Stimulated activated CD4-positive, alpha-beta T cell treated with anti-CD3 and anti-CD28 coated beads, Interleukin-1b, Interleukin-23, amount 100 ng/mL, for 24 hours (primary cell): ENCODE data around the gene NUDT1.

ENCODE experiments used
- DNase-seq, 4 experiments: peaks; one replicate each; pipeline ENCODE4 v3.0.0-alpha.2; 2020; ENCODE audit warnings: low read depth in 4 of 4, low spot score in 1 of 4

Gene NUDT1

DNA sequence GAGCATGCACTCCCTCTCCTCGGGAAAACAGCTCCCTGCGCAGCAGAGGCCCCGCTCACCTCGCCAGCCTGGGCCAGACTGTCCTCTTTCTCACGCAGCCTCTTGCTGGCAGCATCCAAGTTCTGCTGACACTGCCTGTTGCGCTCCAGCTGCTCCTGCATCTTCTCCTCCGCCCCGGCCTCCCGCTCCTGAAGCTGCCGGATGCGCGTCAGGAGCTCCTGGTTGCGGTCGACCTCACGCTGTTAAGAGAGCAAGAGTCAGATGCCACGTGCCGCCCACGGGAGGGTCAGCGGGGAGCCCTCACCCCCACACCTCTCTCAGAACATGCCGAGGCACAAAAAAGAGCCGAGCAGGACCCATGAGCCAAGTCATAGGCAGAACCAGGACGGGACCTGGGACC is 19.5 kb upstream of the NUDT1 start:
- no peak for DNase-seq

DNA sequence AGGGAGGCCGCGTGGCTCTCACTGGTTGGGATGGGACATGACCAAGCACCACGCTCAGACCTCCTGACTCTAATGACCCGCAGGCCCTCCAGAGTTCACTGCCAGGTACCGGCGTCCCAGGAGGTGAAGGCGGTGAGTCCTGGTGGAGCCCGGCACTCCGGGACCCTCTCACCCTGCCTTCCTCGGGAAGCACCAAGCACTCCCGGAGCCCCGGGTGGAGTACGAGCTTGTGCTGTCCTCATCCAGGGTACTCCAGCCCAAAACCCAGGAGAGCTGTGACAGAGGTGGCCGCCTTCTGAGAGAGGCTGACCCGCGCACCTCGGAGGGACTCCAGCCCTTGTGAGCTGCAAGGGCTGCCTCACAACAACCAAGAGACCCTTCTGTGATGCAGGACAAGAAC is 18.7 kb upstream of the NUDT1 start:
- no peak for DNase-seq

DNA sequence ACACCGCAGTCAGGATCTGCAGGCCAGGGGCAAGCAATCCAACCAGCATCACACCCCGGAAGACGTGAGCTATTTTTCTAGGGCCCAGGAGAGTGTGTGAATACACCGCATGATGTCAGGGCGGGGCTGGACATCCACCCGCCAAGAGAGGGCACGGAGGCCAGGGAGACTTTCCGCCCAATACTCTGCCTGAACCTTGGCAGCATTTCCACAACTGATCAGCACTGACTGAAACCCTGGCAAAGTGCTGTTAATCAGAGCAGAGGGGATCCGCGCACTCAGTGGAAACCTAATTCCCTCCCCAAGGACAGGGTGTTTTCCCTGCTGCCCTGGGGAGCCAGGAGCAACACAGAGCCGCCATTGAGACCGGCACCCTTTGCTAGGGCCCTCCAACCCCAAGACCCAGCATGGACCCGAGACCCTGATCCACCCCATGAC is 17.5 kb upstream of the NUDT1 start:
- DNase-seq: no peak

DNA sequence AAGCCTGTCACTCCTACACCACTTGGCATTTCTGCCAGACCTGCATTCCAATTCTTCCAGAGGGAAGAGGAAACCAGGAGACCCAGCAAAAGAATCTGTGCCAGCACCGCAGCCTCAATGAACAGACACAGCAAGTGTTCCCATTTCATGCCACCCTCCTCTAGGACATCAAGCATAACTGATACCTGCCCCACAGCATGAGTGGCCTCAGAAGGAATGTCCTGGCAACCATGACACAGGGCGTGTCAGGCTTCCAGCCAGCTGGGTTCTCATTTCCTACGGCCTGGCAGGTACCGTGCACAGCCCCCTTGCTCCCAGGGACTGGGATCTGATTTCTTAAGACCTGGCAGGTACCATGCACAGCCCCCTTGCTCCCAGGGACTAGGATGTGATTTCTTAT is 17.1 kb upstream of the NUDT1 start:
- no peak for DNase-seq

DNA sequence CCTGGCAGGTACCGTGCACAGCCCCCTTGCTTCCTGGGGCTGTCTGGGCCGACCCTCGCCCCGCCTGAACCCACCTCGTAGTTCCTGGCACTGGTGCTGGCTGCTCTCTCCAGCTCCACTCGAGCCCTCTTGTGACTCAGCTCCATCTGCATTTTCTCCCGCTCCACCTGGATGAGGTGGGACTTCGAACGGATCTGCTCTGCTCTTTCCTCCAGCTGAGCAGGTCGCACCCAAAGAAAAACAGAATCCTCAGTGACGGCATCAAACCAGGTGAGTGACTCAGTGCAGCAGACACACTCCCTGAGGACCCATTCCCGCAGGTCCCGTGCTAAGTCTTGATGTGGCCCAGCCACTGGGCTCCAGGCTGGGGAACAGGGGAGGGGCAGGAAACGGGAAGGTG is 16.7 kb upstream of the NUDT1 start:
- no peak for DNase-seq

DNA sequence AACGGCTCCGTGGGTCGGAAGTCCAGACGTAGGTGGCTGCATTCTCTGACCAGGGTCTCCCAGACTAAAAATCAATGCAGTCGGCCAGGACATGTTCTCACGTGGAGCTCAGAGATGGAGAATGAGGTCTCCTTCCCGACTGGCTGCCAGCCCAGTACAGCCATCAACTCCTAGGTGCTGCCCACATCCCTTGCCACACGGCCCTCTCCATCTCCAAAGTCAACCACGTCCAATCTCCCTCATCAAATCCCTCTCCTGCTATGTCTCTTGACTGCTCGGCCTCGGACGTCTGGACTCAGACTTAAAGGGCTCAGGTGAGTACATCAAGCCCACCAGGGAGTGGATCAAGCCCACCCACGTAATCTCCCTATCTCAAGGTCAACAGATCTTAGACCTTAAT is 16.2 kb upstream of the NUDT1 start:
- no peak for DNase-seq

DNA sequence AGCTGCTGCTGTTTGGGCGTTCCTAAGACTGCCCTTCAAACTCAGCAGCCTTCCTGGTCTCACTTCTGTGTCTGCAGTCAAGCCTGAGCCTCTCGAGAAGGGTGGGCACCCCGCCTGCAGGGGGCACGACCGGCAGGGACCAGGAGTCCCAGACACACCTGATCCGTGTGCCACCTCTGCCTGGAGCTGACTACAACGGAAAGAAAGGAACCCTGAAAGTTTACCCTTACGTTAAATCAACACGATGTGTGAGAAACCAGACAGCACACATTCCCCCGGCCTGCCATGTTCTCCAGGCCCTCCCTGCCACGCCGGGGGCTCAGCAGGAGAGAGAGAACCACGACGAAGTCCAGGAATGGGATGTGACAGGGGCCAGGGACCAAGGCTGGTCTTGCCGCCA is 14.3 kb upstream of the NUDT1 start:
- no peak for DNase-seq

DNA sequence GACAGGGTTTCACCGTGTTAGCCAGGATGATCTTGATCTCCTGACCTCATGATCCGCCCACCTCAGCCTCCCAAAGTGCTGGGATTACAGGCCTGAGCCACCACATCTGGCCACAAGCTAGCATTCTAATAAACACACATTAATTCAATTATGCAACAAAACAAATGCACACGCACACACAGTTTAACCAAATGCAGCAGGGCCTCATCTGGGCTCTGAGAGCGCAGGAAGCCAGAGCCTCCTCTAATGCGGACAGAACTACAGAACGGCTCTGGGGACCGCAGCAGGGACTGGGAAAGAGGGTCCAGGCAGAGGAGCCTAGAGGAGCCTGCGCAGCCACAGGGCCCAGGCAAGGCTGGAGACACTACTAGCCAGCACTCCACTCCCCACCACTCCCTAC is 13.1 kb upstream of the NUDT1 start:
- no peak for DNase-seq

DNA sequence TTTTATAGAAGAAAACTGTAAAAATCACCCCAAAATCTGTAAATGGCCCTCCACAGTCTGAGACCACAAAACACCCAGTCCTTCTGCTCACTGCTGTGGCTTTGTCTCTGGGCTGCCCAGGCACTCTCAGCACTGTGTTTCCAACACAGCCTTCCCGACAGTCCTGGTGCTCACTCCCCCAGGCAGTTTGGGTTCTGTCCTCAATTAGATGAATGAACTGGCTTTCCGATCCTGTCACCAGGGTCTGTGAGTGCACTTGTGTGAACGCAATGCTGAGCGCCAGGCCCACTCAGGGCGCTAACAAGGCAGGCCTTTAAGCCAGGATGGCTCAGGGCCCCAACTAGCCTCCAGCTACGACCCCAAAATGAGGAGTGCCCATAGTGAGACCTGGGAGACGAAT is 12.6 kb upstream of the NUDT1 start:
- DNase-seq: no peak

DNA sequence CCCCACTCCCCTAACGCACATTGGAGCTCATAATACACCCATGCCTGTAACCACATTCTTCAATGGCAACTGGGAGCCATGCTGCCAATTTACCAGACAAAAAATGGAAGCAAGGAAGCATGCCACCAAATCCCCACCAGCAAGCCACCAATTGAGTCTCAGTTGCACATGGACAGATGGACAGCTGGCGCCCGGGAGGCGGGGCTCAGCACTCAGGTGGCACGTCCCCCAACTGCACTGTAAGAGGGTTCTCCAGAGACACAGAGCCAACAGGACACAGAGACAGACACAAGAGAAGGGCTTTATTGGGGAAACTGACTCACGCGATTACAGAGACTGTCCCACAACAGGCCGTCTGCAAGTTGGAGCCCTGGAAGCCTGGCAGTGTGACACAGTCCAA is 11.8 kb upstream of the NUDT1 start:
- no peak for DNase-seq

DNA sequence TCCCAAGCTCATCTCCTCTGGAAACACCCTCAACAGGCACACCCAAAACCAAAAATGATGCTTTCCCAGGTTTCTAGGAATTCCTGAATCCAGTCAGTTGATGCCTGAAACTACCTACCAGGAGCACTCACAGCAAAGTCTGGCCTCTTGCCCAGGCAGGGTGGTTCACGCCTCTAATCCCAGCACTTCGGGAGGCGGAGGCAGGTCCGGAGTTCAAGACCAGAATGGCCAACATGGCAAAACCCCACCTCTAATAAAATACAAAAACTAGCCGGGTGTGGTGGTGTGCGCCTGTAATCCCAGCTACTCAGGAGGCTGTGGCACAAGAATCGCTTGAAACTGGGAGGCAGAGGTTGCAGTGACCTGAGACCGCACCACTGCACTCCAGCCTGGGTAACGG is 11.1 kb upstream of the NUDT1 start:
- DNase-seq: no peak

DNA sequence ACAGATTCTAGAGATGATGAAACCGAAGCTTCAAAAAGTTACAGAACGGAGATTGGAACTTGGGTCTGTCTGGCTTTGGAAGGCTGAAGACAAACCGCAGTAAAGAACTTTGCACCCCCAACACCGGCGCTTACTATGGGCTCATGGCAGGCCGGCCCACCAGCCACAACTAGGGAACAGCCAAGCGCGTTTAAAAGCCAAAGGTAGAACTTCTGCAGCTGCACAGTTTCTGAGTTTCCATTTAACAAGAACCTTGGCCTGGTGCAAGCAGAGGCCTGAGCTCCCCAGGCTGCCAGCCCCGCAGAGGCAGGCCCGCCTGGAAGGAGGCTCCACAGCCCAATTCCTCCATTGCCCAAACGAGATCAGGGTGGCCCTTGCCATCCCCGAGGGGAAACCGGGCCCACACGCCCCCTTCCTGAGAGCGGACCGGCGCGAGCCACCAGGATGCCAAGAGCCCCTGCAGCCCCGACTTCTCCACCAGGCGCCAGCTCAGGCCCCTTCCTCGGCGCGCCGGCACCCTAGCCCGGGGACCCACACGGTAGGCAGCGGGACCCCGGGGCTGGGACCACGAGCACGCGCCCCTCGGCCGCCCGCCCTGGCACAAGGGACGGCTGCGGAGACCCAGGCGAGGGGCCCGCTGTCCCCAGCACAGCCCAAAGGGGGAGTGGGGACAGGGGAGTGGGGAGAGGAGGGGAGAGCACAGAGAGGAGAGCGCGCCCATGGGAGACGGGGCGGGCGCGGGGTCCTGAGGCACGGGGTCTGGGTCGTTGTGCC is 9.8 kb upstream of the NUDT1 start:
- no peak for DNase-seq

DNA sequence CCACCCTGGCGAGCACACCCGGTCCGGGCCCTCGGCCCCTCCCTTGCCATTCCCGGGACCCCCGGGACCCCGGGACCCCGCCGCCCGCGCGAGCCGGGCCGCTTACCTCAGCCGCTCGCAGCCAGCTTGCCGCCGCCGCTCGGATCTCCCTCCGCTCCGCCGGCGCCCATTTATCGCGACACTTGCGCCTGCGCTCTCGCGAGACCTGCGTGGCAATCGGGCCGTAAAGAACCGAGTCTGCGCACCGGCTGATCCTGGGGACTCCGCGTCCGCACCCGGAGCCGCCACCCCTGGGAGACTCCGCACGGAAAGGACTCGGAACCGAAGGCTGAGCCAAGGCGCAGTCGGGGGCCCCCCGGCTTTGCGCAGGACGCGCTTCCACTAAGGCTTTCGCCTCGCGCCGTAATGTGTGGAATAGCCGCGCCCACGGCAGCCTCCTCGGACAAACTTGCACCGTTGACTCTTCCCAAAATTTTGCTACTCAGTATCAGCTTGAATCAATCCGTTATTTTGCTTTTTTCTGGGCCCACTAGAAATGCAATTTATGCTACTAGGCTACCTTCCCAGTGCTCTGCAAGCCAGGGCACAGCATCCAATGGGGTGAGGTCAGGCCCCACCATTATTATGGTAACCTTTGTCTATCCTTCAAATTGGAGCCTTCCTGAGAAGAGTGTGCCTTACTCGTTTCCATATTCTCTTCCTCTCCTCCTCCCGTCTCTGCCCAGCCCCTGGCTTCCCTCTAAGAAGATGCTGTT is 9.1 kb upstream of the NUDT1 start, which contains the start of gene MAD1L1:
MAD1L1 (minus strand) TSS at position 180 of the 755 bp plus-strand sequence. CDS start 2,812 bp downstream, outside the sequence.
- peak; percentile 61 to 82 (median 80) for DNase-seq

DNA sequence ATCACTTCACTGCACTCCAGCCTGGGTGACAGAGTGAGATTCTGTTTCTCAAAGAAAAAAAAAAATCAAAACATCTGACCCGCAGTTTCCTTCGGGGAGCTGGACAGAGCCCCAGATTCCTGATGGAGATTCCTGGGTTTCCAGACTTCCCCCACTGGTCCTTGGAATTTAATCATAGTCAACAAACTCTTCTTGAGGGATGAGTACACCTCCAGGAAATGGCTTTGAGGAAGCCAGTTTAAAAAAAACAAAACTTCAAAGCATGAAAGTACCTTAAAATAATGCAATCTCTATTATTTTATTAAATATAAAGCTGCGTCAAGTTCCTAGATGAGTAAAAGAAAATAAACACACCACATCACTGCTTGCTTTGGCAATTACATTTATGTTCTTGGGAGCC is 8.1 kb upstream of the NUDT1 start:
- no peak for DNase-seq

DNA sequence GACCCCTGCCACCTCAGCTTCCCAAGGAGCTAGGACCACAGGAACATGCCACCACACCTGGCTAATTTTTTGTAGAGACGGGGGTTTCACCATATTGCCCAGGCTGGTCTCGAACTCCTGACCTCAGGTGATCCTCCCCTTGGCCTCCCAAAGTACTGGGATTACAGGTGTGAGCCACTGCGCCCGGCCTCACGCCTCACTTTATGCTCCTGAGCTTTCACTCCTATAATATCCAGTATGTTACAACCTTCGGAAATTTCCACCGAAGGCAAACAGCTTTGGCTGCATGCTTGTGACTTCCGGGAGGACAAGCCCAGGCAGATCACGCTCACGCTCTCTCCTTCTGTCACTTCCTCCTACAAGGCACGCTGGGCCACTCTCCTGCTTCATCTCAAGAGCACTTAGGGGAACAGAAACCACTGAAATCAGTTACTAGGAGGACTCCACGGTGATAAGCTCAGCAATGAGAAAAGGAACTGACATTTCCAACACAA is 4.9 kb upstream of the NUDT1 start:
- no peak for DNase-seq

DNA sequence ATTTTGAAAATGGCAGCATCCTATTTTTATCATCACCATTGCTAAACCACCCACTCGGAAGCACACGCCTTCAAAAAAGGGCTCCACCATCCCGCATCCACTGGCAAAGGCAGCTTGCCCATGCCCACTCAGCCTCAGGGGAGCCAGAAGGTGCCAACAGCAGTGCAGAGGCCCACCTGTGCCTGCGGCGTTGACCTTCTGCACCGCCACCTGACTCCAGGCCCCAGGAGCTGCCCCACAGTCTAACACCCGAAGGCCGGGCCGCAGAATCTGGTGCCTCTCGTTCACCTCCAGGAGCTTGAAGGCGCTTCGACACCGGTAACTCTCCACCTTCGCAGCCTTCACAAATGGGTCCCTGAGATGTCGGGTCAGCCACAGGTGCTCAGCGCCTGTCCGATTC is 2.8 kb upstream of the NUDT1 start:
- no peak for DNase-seq

DNA sequence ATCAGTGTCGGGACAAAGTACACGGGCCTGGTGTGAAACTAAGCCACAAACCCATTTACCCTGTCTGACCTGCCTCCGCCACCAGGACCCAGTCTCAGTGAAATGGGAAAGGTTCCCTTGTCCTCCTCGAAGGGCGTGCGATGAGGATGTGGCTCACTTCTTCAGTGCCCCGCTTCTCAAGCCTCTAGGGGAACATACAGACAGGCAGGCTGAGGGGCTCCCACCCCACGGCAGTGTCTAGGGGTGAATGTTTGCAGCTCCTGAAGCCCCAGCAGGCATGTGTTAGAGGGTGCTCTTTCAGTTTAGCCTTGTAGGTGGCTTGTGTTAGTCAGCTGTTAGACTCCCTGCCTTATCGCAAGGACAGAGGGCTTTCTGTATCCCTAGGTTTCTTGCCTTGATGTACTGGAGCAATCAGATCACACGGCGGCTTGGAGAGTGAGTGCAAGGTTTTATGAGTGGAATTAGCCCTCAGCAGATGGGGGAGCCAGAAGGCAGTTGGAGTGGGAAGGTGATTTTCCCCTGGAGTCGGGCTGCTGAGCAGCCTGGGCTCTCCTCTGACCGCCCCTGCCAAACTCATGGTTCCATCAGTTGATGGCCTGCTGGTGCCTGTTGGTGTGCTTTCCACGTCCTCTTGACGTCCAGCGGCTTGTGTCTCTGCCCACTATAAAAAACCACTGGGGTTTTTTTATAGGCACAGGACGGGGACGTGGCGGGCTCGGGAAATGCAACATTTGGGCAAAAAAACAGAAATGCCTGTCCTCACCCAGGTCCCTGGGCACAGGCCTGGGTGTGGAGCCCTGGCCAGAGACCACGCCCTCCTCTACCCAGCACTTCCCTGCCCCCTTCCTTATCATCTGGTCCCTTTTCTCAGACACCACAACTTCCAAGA is 759 bp downstream of the NUDT1 start:
- no peak for DNase-seq

DNA sequence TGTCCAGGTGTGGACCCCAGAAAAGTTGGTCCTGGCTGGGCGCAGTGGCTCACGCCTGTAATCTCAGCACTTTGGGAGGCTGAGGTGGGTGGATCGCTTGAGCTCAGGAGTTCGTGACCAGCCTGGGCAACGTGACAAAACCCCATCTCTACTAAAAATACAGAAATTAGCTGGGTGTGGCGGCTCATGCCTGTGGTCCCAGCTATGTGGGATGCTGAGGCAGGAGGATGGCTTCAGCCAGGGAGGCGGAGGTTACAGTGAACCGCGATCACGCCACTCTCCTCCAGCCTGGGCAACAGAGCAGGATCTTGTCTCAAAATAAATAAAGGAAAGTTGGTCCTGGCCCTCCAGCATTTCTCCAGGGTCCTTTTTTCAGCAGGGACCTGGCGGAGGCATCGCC is 1.4 kb downstream of the NUDT1 start:
- no peak for DNase-seq

DNA sequence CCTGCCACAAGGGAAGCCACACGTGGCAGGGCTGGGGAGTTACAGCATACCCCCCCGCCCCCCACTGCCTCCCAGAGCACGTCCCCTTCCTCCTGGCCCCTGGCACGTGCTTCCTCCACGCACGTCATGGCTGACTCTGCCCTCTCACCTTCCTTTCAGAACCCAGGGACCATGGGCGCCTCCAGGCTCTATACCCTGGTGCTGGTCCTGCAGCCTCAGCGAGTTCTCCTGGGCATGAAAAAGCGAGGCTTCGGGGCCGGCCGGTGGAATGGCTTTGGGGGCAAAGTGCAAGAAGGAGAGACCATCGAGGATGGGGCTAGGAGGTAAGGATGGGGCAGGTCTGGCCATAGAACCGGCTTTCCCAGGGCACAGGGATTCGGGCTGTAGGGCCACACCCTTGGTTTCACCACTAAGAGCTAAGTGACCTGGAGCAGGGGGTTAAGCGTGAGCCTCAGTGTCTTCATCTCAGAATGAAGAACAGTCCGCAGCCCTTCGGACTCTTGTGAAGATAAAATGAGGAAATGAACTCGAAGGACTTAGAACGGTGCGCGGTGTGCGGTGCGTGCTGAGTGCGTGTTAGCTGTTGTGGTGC is 2.5 kb downstream of the NUDT1 start:
- no peak for DNase-seq

DNA sequence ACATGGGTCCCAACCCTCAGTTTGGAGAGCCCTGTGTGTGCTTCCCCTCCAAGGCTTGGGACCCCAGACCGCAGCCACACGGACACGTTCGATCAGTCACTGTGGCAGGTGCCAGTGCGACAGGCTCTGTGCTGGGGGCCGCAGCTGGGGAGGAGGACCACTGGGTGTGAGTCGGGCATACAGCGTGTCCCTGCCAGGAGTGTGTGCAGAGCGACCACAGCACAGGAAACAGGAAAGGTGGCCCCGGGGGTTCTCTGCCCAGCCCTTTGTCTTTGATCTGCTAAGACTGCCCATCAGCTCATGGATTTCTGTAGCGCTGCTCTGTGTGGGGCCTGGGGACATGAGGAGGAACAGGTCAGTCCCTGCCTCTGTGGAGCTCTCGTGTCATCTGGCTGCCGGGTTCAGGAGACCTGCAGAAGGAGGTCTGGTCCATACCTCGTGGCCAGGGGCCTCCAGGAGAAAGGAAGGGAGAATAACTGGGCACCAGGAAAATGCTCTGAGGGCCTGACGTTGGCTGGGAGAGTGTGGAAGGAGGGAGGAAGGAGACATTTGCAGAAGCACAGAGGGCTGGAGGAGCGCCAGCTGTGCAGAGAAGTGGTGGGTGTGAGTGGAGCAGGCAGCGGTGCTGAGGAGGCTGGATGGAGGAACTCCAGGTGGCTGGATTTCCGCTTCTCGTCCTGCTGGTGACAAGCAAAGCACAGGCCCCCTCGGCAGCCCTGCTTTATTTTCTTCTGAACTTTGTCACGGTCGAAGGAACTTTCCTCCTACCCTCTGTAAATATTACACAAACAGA is 4.1 kb downstream of the NUDT1 start:
- no peak for DNase-seq
